ENCODE data around the gene OBI1. TPM values are rescaled to one million over a fixed set of nuclear protein-coding genes. Genes with fewer than 3 reads are reported as not detected.

Gene OBI1, protein sequence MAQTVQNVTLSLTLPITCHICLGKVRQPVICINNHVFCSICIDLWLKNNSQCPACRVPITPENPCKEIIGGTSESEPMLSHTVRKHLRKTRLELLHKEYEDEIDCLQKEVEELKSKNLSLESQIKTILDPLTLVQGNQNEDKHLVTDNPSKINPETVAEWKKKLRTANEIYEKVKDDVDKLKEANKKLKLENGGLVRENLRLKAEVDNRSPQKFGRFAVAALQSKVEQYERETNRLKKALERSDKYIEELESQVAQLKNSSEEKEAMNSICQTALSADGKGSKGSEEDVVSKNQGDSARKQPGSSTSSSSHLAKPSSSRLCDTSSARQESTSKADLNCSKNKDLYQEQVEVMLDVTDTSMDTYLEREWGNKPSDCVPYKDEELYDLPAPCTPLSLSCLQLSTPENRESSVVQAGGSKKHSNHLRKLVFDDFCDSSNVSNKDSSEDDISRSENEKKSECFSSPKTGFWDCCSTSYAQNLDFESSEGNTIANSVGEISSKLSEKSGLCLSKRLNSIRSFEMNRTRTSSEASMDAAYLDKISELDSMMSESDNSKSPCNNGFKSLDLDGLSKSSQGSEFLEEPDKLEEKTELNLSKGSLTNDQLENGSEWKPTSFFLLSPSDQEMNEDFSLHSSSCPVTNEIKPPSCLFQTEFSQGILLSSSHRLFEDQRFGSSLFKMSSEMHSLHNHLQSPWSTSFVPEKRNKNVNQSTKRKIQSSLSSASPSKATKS
- 21.4 and 22.6 TPM in 2 replicates for total RNA-seq

DNA sequence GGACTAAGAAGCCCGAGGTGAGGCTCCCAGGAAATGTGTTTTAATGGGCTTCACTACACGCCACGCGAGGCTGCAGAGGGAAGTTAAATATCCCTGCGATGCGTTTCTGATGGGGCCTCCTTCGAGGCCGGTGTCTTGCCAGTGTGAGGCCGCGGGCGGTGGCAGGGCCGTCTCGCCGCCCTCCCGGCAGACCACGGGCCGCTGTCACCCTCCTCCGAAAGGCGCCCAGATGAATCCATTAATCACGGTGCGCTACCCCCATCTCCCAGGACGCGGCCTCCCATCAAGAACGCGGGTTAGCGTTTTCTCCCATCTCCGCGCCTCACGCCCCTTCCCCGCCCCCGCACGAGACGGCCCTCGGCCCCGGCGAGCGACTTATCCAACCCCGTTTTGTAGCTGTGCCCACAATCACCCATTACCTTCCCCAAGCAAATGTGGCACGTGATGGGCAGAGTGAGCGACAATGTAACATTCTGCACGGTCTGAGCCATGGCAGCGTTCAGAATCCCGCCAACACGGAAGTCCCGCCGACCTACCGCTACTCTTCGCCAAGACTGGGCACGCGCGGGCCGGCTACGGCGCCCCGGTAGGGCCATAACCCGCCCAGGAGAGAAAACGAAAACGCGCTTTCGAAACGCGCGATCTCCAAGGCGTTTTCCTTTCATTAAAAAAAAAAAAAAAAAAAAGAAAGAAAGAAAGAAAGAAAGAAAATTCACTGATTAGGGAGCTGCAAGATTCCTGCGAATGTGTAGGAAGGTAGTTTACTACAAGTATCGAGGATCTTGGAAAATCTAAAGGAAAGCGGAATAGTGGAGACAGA is at the start of gene OBI1:
Gene OBI1, minus strand, starts transcription at position 526 of the 820 bp plus-strand sequence. Its CDS starts 35 bp downstream, at position 491.
- intact Hi-C loops (cut with micrococcal nuclease): loop anchor here (2.0 to 10.0 kb wide), 6 partner anchors 42 to 1504 kb away; partner anchors contain the start of gene POU4F1
- Mint-ChIP-seq H3K36me3 (ENCODE audit: low read depth) (peaks cover 14% of the 10 kb centered on the region), H3K27ac (peak within 1 kb of the TSS; percentile 99), H3K27me3 (no peaks in the 10 kb centered on the region), H3K9me3 (no peaks in the 10 kb centered on the region), H3K4me3 (peak within 1 kb of the TSS; percentile 100), H3K4me1 (peaks cover 30% of the 10 kb centered on the region)
- peak; percentile 97 for DNase-seq

DNA sequence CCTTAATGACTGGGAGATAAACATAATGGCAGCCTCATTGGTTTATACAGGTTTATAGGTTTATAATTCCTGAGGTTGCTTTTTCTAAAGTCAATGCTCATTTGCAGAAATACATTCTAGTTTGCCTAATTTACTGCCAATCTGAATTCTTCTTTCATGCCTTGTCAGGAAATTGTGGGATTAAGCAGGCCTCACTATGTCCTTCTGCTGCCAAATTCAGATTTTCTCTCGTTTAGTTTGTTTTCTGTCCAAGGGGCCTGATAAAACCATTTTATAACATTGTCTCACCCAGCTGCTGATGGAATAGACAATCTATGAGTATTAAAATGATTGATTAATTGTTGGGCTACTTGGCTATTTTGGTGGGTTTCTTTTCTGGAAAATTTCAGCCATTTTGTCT is 42.4 kb upstream of the OBI1 start:
- H3K4me1 Mint-ChIP-seq: no peaks in the 10 kb centered on the region
- no peak for DNase-seq
- no peaks in the 10 kb centered on the region for H3K9me3 Mint-ChIP-seq
- no peak overlapping the region for H3K27ac Mint-ChIP-seq
- H3K27me3 Mint-ChIP-seq: peaks cover 5% of the 10 kb centered on the region
- H3K4me3 Mint-ChIP-seq: no peak overlapping the region
- H3K36me3 Mint-ChIP-seq (ENCODE audit: low read depth): no peaks in the 10 kb centered on the region
- intact Hi-C loops (cut with micrococcal nuclease): no loop called here

DNA sequence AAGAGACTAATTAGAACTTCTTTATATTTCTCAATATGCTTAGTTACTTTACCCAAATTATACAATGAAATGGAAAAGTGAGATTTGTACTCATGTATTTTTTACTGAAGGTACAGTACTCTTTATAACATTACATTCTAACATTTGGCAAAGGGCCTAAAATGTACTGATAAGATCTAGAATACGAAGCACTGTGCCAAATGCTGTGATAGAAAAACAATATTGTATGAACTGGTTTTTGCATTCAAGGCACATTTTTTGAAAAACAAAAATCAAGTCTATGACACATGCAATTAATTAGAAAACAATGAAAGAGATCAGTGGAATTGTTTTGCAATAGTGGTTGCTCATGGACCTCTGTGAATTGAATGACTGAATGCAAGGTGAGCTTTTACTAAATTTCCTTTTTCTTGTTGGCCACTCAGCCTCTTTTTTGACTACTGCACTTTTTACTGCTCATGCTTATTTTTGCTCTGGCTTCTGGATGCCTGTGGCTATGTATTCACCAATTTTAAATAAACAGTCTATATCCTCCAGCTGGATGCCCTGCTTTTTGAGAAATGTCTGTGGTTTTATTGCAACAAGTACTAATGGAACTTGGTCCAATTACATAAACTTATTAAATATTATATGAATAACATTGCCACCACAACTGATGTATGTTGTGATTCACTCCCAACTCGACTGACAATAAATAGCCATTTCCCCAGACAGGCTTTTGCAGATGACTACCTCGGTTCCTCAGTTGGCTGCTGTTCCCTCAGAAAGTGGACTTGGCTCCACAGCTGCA is 41.4 kb upstream of the OBI1 start:
- peaks cover 5% of the 10 kb centered on the region for H3K27me3 Mint-ChIP-seq
- no peak overlapping the region for H3K27ac Mint-ChIP-seq
- H3K36me3 Mint-ChIP-seq (ENCODE audit: low read depth): no peaks in the 10 kb centered on the region
- intact Hi-C loops (cut with micrococcal nuclease): no loop called here
- no peak overlapping the region for H3K4me3 Mint-ChIP-seq
- no peaks in the 10 kb centered on the region for H3K9me3 Mint-ChIP-seq
- DNase-seq: no peak
- no peaks in the 10 kb centered on the region for H3K4me1 Mint-ChIP-seq

DNA sequence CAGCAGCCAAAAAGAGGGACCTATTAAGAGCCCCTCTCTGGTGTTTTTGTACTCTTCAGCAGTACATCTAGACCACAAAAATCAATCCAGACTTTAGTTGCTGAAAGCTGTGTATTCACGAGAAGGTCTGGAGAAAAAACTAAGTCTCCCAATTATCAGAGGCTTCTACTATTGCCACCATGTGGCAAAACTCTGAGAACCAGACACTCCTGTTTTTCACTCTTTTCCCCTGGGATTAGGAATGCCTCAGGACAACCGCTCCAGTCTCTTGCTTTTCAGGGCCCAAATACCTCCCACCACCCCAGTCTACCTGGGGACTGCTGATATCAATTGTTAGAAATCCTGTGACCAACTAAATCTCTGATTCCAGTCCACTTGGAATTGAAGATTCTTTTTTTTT is 30.1 kb upstream of the OBI1 start:
- Mint-ChIP-seq H3K27ac (no peak overlapping the region), H3K9me3 (no peaks in the 10 kb centered on the region), H3K4me3 (no peak overlapping the region), H3K4me1 (no peaks in the 10 kb centered on the region), H3K36me3 (ENCODE audit: low read depth) (no peaks in the 10 kb centered on the region), H3K27me3 (peaks cover 4% of the 10 kb centered on the region)
- intact Hi-C loops (cut with micrococcal nuclease): no loop called here
- DNase-seq: no peak

DNA sequence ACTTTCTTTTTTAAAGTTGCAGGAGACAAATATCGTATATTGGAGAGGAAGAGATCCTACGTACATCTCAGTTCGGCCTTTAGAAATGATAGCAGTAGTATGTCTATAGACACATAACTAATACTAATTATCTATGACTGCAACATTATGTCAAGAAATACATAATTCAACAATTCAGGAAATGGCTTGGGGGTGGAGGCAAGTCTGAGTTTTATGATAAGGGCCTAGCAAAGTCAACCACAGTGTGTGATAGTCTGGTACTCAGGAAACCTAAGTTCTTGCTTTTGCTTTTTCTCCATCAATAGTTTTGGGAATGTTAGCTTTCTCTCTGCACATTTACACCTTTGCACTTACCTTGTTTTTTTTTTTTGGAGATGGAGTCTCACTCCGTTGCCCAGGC is 27.5 kb upstream of the OBI1 start:
- no peaks in the 10 kb centered on the region for H3K4me1 Mint-ChIP-seq
- no peaks in the 10 kb centered on the region for H3K36me3 Mint-ChIP-seq (ENCODE audit: low read depth)
- no peak overlapping the region for H3K27ac Mint-ChIP-seq
- intact Hi-C loops (cut with micrococcal nuclease): no loop called here
- peaks cover 4% of the 10 kb centered on the region for H3K27me3 Mint-ChIP-seq
- no peak for DNase-seq
- H3K9me3 Mint-ChIP-seq: no peaks in the 10 kb centered on the region
- H3K4me3 Mint-ChIP-seq: no peak overlapping the region

DNA sequence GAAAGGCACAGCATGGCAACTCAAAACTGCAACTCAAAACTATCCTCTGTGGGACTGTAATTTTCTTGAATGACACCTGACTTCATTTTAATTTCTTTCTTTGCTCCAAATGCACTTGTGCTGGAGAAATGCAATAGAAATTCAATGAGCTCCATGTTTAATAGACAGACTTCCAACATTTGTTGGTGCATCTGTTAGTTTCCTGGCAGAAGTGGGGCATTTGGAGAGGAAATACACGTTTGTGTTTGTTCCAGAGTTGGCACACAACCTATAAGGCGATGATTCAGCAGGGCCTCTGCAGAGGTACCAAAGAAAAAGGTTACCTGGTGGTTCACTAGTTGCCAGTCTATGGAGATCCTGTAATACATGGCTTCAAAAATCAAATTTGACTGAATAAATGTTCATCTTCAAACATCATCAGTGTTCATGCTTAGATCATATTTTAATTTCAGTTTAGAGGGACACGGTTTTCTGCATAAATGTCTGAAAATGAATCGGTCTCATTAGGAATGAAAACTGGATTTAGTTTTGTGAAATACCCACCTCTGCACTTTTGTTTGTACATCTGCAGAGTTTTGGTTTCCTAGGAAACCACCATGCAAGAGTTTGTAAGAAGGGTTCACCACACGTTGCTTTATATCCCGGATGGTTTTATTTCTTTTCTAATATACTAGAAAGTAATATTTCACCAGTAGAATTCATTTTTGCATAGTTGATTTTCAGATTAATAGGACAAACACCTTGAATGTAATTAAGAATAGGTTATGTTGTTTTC is 21.8 kb upstream of the OBI1 start:
- H3K27ac Mint-ChIP-seq: no peak overlapping the region
- no peaks in the 10 kb centered on the region for H3K4me1 Mint-ChIP-seq
- H3K36me3 Mint-ChIP-seq (ENCODE audit: low read depth): no peaks in the 10 kb centered on the region
- no peak overlapping the region for H3K4me3 Mint-ChIP-seq
- peaks cover 10% of the 10 kb centered on the region for H3K27me3 Mint-ChIP-seq
- intact Hi-C loops (cut with micrococcal nuclease): no loop called here
- no peak for DNase-seq
- H3K9me3 Mint-ChIP-seq: no peaks in the 10 kb centered on the region

DNA sequence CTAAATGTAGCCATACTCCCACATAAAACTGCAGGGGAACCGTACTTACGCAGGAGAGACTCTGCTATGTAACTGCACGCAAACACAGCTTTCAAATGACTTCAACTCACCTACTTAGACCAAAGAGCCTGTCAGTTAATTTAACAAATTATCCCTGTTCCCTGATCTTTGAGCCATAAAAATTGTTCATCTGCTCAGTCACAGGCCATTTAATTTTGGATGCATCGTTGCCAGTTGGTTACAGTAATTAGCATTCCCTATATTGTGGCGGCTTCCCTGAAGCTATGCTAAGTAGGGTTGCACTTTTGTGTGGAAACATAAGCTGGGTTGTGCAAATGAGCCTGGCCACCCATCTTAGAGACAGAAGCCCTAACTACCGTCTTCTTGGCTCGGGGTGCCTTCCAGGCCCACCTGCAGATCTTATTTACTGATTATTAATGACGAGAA is 21.2 kb upstream of the OBI1 start:
- Mint-ChIP-seq H3K9me3 (no peaks in the 10 kb centered on the region), H3K27me3 (peaks cover 11% of the 10 kb centered on the region)

DNA sequence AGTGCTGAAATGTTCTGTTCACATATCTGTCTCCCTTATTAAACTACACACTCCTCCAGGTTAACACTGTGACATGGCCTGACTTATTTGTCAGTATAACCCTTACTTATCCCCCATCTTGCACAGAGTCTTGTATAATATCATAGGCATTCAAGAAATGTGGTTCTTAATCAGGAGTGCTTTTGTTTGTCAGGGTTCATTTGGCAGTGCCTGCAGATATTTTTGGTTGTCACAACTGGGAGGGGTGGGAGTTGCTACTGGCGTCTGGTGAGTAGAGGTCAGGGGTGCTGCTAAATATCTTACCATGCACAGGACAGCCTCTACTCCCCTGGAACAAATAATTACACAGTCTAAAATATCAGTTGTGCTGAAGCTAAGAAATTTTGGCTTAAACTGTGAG is 20.4 kb upstream of the OBI1 start:
- no peak overlapping the region for H3K4me3 Mint-ChIP-seq
- DNase-seq: no peak
- H3K9me3 Mint-ChIP-seq: no peaks in the 10 kb centered on the region
- no peaks in the 10 kb centered on the region for H3K4me1 Mint-ChIP-seq
- no peaks in the 10 kb centered on the region for H3K36me3 Mint-ChIP-seq (ENCODE audit: low read depth)
- H3K27ac Mint-ChIP-seq: no peak overlapping the region
- intact Hi-C loops (cut with micrococcal nuclease): no loop called here
- peaks cover 11% of the 10 kb centered on the region for H3K27me3 Mint-ChIP-seq

More for the DNA sequence above, 21.2 kb upstream of the OBI1 start:
- Mint-ChIP-seq H3K36me3 (ENCODE audit: low read depth) (no peaks in the 10 kb centered on the region), H3K4me1 (no peaks in the 10 kb centered on the region), H3K4me3 (no peak overlapping the region), H3K27ac (no peak overlapping the region)
- intact Hi-C loops (cut with micrococcal nuclease): no loop called here
- DNase-seq: no peak

DNA sequence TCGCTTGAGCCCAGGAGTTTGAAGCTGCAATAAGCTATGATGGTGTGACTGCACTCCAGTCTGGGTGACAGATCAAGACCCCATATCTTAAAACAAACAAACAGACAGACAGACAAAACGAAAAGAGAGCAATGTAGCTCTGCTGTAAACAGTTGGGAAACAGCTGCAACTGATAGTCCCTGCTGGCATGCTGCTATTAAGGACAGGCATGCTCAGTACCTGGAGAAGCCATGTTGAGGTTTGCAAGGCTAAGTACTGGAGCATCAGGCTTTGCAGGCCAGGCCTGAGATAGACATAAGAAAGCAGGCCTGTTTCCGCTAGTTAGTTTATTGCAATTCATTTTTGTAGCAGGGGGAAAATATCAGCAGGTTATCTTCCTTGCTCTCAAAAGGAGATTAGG is 16.2 kb upstream of the OBI1 start:
- Mint-ChIP-seq H3K4me1 (no peaks in the 10 kb centered on the region), H3K27me3 (peaks cover 28% of the 10 kb centered on the region), H3K9me3 (no peaks in the 10 kb centered on the region), H3K36me3 (ENCODE audit: low read depth) (no peaks in the 10 kb centered on the region), H3K27ac (no peak overlapping the region), H3K4me3 (no peak overlapping the region)
- intact Hi-C loops (cut with micrococcal nuclease): no loop called here
- no peak for DNase-seq

DNA sequence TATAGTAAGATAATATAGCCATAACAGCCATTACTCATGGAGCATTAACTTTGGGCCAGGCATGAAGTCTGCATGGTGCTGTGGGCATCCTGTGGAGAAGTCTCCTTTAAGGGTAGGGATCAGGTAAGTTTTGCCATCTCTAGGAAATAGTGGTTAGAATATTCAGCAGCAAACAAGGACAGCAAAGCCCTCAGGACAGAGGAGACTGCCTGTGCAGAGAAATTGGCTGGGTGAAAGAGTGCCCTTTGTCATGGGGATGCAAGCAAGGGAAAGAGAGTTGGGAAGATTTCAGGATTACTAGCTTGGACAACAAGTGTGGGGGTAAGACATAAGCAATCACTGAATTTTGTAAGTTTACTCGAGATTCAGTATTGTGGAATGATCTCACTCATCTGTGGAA is 15.7 kb upstream of the OBI1 start:
- Mint-ChIP-seq H3K9me3 (no peaks in the 10 kb centered on the region), H3K4me3 (no peak overlapping the region), H3K27ac (no peak overlapping the region), H3K27me3 (peaks cover 29% of the 10 kb centered on the region), H3K4me1 (no peaks in the 10 kb centered on the region), H3K36me3 (ENCODE audit: low read depth) (no peaks in the 10 kb centered on the region)
- DNase-seq: no peak
- intact Hi-C loops (cut with micrococcal nuclease): no loop called here

DNA sequence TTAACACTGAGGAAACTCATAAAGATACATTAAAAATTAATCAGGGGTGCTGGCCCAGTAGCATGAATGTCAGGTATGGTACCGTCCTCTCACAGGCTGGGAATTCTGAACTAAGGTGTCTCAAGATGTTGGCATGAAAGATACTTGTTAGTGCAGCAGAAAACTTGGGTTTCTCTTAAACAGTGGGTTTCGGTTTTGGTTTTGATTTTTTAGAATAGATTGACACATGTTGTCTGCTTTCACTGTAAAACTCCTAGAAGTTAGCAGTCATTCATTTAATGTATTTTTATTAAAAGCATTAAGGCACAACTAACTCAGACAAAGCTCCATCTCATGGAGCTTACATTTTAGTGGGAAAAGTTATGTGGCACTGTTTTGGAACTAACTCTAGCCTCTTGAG is 3.5 kb upstream of the OBI1 start:
- Mint-ChIP-seq H3K9me3 (no peaks in the 10 kb centered on the region), H3K27ac (no peak overlapping the region), H3K4me1 (peaks cover 22% of the 10 kb centered on the region), H3K36me3 (ENCODE audit: low read depth) (peaks cover 5% of the 10 kb centered on the region), H3K4me3 (no peak overlapping the region), H3K27me3 (no peaks in the 10 kb centered on the region)
- intact Hi-C loops (cut with micrococcal nuclease): no loop called here
- peak; percentile 58 for DNase-seq

DNA sequence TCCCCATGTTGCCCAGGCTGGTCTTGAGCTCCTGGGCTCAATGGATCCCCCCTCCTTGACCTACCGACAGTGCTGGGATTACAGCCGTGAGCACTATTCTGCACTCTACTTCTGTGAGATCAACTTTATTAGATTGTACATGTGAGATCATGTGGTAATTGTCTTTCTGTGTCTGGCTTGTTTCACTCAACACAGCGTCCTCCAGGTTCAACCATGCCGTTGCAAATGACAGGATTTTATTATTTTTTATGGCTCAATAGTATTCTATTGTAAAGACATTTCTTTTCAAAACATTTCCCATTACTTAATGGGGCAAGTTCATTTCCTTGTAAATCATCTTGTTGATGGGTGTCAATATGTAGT is 1.5 kb upstream of the OBI1 start:
- peak overlapping the region; percentile 100 for H3K4me3 Mint-ChIP-seq
- no peaks in the 10 kb centered on the region for H3K27me3 Mint-ChIP-seq
- H3K36me3 Mint-ChIP-seq (ENCODE audit: low read depth): peaks cover 11% of the 10 kb centered on the region
- DNase-seq: no peak
- intact Hi-C loops (cut with micrococcal nuclease): no loop called here
- H3K9me3 Mint-ChIP-seq: no peaks in the 10 kb centered on the region
- H3K4me1 Mint-ChIP-seq: peaks cover 28% of the 10 kb centered on the region
- no peak overlapping the region for H3K27ac Mint-ChIP-seq

Data from activated CD4-positive, alpha-beta T cell treated with anti-CD3 and anti-CD28 coated beads, Interleukin-2, amount 10 ng/mL, durations not matched to agents 24 days and 14 days (primary cell).